Neutrophil (primary cell): ENCODE measurements around the gene ZNF329.

Source experiments
- H3K27ac ChIP-seq: fragments of 200-600 bp; sonication (generic); 2 replicates; pipeline ENCODE4 v1.5.1; 2016; ENCODE audit warnings: mild to moderate bottlenecking, moderate library complexity
- H3K27me3 ChIP-seq: fragments of 200-600 bp; sonication (generic); 2 replicates; pipeline ENCODE4 v1.6.0; 2016; ENCODE audit warnings: mild to moderate bottlenecking
- H3K36me3 ChIP-seq: fragments of 200-600 bp; sonication (generic); 2 replicates; pipeline ENCODE4 v1.5.1; 2017
- H3K4me1 ChIP-seq, 2 experiments: fragments of 200-600 bp in 1 of 2; sonication (generic) in 1 of 2; 1 replicate in 1 of 2; 2 replicates in 1 of 2; pipeline versions ENCODE4 v1.5.1 to v1.6.1; 2013 to 2016; ENCODE audit warnings: low read depth in 1 of 2, low read length in 1 of 2, mild to moderate bottlenecking in 1 of 2, moderate library complexity in 1 of 2; ENCODE audit not compliant: control insufficient read depth in 1 of 2, insufficient read depth in 1 of 2
- H3K4me3 ChIP-seq, 2 experiments: fragments of 200-600 bp in 1 of 2; sonication (generic) in 1 of 2; 1 replicate in 1 of 2; 2 replicates in 1 of 2; pipeline ENCODE4 v1.5.1; 2013 to 2016; ENCODE audit warnings: low read depth in 1 of 2, low read length in 1 of 2, mild to moderate bottlenecking in 1 of 2, moderate library complexity in 1 of 2
- H3K9me3 ChIP-seq: fragments of 200-600 bp; sonication (generic); 2 replicates; pipeline ENCODE4 v1.5.1; 2016
- TF ChIP-seq, protein P1 (sequence below): fragments of 200-600 bp; sonication (generic); IDR thresholded peaks from 2 replicates; pipeline ENCODE4 v1.5.1; 2016; ENCODE audit warnings: antibody characterized with exemption

The ZNF329 gene

DNA sequence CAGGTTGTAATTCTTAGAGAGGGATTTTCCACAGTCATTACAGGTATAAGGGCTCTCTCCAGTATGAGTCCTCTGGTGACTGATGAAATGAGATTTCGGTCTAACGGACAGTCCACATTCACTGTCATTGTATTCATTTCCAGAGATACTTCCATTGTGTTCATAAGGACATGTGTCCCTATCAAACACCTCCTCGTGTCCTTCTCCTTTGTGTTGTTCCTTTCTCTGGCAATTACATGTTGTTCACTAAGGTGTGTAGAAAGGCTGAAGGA lies 42.1 kb downstream of the ZNF329 start:
- H3K27me3 ChIP-seq, result no peaks in the 10 kb centered on the region
- no peaks in the 10 kb centered on the region for H3K4me1 ChIP-seq
- H3K4me3 ChIP-seq, result no peak overlapping the region
- TF ChIP-seq, protein P1, sequence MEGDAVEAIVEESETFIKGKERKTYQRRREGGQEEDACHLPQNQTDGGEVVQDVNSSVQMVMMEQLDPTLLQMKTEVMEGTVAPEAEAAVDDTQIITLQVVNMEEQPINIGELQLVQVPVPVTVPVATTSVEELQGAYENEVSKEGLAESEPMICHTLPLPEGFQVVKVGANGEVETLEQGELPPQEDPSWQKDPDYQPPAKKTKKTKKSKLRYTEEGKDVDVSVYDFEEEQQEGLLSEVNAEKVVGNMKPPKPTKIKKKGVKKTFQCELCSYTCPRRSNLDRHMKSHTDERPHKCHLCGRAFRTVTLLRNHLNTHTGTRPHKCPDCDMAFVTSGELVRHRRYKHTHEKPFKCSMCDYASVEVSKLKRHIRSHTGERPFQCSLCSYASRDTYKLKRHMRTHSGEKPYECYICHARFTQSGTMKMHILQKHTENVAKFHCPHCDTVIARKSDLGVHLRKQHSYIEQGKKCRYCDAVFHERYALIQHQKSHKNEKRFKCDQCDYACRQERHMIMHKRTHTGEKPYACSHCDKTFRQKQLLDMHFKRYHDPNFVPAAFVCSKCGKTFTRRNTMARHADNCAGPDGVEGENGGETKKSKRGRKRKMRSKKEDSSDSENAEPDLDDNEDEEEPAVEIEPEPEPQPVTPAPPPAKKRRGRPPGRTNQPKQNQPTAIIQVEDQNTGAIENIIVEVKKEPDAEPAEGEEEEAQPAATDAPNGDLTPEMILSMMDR, result no peak
- H3K9me3 ChIP-seq, result peaks cover 34% of the 10 kb centered on the region
- no peaks in the 10 kb centered on the region for H3K36me3 ChIP-seq
- no peak overlapping the region for H3K27ac ChIP-seq

GRCh38 chr19:58107778-58108545 lies 42.6 kb downstream of the ZNF329 start:
- no peaks in the 10 kb centered on the region for H3K4me1 ChIP-seq
- H3K9me3 ChIP-seq, result peaks cover 34% of the 10 kb centered on the region
- no peak overlapping the region for H3K4me3 ChIP-seq
- no peak overlapping the region for H3K27ac ChIP-seq
- no peaks in the 10 kb centered on the region for H3K36me3 ChIP-seq
- TF ChIP-seq, protein P1, result no peak
- H3K27me3 ChIP-seq, result no peaks in the 10 kb centered on the region

DNA sequence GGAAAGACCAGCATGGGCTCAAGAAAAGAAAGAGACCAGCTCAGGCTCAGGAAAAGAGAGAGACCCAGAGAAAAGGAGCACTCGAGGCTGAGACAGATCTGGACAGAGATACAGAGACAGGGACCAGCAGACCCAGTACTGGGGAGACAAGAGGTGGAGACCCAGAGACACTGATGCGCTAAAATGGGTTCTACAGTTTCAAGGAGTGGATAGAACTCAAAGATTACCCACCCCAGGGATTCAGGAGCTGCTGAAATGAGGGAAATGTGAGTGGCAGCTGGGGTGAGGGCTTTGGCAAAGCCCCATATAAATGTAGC lies 51.9 kb downstream of the ZNF329 start:
- Histone ChIP-seq H3K27me3 (no peaks in the 10 kb centered on the region), H3K4me3 (peak overlapping the region; percentile 67 to 68), H3K9me3 (no peaks in the 10 kb centered on the region), H3K27ac (peak overlapping the region; percentile 81), H3K36me3 (no peaks in the 10 kb centered on the region), H3K4me1 (peaks cover 0 to 8% of the 10 kb centered on the region in 2 experiments)
- TF ChIP-seq, protein P1, result no peak

GRCh38 chr19:58097781-58098681 lies 52.6 kb downstream of the ZNF329 start, which contains the start of gene ZSCAN18:
Gene ZSCAN18 (minus strand): TSS chr19:58098231. CDS start chr19:58090267, 7,964 bp downstream.
- Histone ChIP-seq H3K4me3 (peak within 1 kb of the TSS; percentile 67 to 68), H3K27me3 (no peaks in the 10 kb centered on the region), H3K9me3 (no peaks in the 10 kb centered on the region), H3K36me3 (no peaks in the 10 kb centered on the region), H3K27ac (peak within 1 kb of the TSS; percentile 81), H3K4me1 (peaks cover 0 to 8% of the 10 kb centered on the region in 2 experiments)
- TF ChIP-seq, protein P1, result no peak

DNA sequence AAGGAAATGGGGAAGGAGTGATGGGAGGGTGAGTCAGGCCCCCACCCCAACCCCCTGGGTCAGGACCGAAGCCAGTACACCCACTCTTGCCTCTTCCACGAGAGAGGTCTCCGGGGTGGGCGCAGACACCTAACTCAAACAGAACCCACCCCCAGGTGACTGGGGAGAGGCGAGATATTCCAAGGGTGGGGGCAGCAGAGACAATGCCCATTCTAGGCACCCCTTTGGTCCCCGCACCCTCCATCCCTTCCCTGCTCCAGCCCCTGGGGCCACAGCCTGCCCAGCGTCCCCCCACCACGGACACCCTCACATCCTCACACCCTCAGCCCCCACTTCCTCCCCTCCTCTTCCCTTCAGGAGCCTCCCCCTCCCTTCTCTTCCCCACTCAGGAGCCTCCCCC lies 53.2 kb downstream of the ZNF329 start:
- Histone ChIP-seq H3K27ac (no peak overlapping the region), H3K9me3 (no peaks in the 10 kb centered on the region), H3K4me3 (peak overlapping the region; percentile 67 to 68), H3K36me3 (no peaks in the 10 kb centered on the region), H3K4me1 (peaks cover 0 to 8% of the 10 kb centered on the region in 2 experiments), H3K27me3 (no peaks in the 10 kb centered on the region)
- TF ChIP-seq, protein P1, result no peak
